Peyer's patch (tissue), 4 donors: ENCODE results near the gene CNTNAP5. TPM values are rescaled to one million over a fixed set of nuclear protein-coding genes. Genes with fewer than 3 reads are reported as not detected.

Experiments
- DNase-seq, 3 donors: peaks; one replicate each; pipeline ENCODE4 v3.0.0-alpha.2; 2017 to 2019
- H3K27ac ChIP-seq, 4 donors: fragments of 200-600 bp; sonication (generic); one replicate each; pipeline ENCODE4 v1.5.1; 2016 to 2019
- H3K27me3 ChIP-seq, 2 donors: fragments of 200-600 bp; sonication (generic); one replicate each; pipeline ENCODE4 v1.5.1; 2019
- H3K36me3 ChIP-seq, 3 donors: fragments of 200-600 bp; sonication (generic); one replicate each; pipeline ENCODE4 v1.5.1; 2016 to 2019
- H3K4me1 ChIP-seq, 4 donors: fragments of 200-600 bp; sonication (generic); one replicate each; pipeline ENCODE4 v1.5.1; 2016 to 2019
- H3K4me3 ChIP-seq, 4 donors: fragments of 200-600 bp; sonication (generic); 1 replicate in 3 of 4; 2 replicates in 1 of 4; pipeline ENCODE4 v1.5.1; 2016 to 2019; ENCODE audit warnings: mild to moderate bottlenecking in 1 of 4
- H3K9me3 ChIP-seq, 4 donors: fragments of 200-600 bp; sonication (generic); one replicate each; pipeline ENCODE4 v1.5.1; 2016 to 2019; ENCODE audit warnings: mild to moderate bottlenecking in 1 of 4
- POLR2A ChIP-seq, 2 donors: fragments of 450-650 bp; IDR thresholded peaks; one replicate each; pipeline ENCODE4 v1.5.1; 2017; ENCODE audit warnings: antibody characterized with exemption in 2 of 2, mild to moderate bottlenecking in 2 of 2, moderate library complexity in 2 of 2
- total RNA-seq, 4 donors: library from RNA; depleted of rRNA; stranded (reverse); fragments of >200 nt; gene quantifications; one replicate each; pipeline ENCODE4 v1.1.0, GENCODE V29; 2016
- TF ChIP-seq, protein P1 (sequence below), 6 experiments: fragments of 450-650 bp in 4 of 6; fragments of 200-600 bp in 2 of 6; sonication (generic) in 1 of 6; IDR thresholded peaks; one replicate each; pipeline ENCODE4 v1.5.1; 2017 to 2019; ENCODE audit warnings: antibody characterized with exemption in 6 of 6, mild to moderate bottlenecking in 3 of 6, moderate library complexity in 1 of 6

CNTNAP5 gene
- total RNA-seq, 4 donors from 2014 or later: not detected

DNA sequence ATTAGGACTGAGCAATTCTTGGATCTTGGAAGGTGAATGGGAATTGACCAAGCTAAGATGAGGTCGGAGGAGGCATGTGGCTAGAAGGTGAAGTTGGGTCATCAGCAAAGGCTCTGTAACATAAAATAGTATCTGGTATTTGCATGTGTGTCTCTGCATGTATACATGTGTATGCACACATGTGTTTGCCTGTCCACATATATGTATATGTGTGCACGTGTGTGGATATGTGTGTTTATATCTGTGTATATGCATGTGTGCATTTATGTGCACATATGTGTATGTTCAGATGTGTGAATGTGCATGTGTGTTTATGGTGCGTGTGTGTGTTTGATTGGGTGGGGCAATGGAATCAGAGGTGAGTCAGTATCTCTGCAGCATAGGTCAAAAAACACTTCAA lies 664.3 kb downstream of the CNTNAP5 start:
- no peak for DNase-seq
- TF ChIP-seq, protein P1, sequence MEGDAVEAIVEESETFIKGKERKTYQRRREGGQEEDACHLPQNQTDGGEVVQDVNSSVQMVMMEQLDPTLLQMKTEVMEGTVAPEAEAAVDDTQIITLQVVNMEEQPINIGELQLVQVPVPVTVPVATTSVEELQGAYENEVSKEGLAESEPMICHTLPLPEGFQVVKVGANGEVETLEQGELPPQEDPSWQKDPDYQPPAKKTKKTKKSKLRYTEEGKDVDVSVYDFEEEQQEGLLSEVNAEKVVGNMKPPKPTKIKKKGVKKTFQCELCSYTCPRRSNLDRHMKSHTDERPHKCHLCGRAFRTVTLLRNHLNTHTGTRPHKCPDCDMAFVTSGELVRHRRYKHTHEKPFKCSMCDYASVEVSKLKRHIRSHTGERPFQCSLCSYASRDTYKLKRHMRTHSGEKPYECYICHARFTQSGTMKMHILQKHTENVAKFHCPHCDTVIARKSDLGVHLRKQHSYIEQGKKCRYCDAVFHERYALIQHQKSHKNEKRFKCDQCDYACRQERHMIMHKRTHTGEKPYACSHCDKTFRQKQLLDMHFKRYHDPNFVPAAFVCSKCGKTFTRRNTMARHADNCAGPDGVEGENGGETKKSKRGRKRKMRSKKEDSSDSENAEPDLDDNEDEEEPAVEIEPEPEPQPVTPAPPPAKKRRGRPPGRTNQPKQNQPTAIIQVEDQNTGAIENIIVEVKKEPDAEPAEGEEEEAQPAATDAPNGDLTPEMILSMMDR (IDR thresholded peaks at IDR 0.05): no peak
- TF ChIP-seq POLR2A (IDR thresholded peaks at IDR 0.05): no peak
- H3K27ac ChIP-seq: no peak overlapping the region
- H3K9me3 ChIP-seq: peaks cover 0 to 4% (median 0%) of the 10 kb centered on the region in 4 donors
- no peaks in the 10 kb centered on the region for H3K27me3 ChIP-seq
- no peaks in the 10 kb centered on the region for H3K4me1 ChIP-seq
- H3K36me3 ChIP-seq: no peaks in the 10 kb centered on the region
- H3K4me3 ChIP-seq: no peak overlapping the region

DNA sequence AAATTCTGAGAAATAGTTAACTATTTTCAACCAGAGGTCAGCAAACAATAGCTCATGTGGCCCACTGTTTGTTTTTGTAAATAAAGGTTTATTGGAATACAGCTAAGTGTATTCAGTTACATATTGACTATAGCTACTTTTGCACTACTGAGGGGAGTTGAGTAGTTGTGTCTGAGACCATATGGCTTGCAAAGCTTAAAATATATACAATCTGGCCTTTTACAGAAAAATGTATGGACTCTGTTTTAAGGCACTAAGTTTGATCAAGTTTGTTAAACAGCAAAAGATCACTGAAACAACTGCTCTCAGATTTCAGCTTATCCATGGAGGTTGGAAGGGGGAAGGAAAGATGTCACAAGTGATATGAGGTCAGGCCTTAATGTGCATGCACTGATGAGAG lies 667.1 kb downstream of the CNTNAP5 start:
- Histone ChIP-seq H3K27me3 (no peaks in the 10 kb centered on the region), H3K9me3 (peaks cover 0 to 4% (median 0%) of the 10 kb centered on the region in 4 donors), H3K36me3 (no peaks in the 10 kb centered on the region), H3K4me1 (no peaks in the 10 kb centered on the region), H3K27ac (no peak overlapping the region), H3K4me3 (no peak overlapping the region)
- no peak for DNase-seq
- TF ChIP-seq, protein P1 (IDR thresholded peaks at IDR 0.05): no peak
- TF ChIP-seq POLR2A (IDR thresholded peaks at IDR 0.05): no peak

DNA sequence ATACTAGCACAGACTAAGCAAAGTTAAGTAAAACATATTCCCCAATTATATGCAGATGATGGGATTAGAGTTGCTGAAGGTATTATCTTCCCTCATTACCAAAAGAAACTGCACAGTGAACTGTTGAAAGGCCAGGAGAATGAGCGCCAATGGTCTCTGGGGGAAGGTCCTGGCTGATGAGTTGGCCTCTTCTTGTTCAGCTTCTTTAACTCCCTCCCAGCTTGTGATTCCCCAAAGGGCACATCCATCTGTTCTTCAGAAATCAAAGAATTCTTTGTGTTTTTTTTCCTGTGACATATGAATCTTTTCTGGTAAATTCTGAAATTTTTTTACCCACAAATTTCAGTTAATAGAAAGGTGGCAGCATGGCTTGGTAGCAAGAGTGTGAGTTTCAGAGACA lies 667.6 kb downstream of the CNTNAP5 start:
- Histone ChIP-seq H3K27me3 (no peaks in the 10 kb centered on the region), H3K4me3 (no peak overlapping the region), H3K4me1 (no peaks in the 10 kb centered on the region), H3K36me3 (no peaks in the 10 kb centered on the region), H3K9me3 (peaks cover 0 to 4% (median 0%) of the 10 kb centered on the region in 4 donors), H3K27ac (no peak overlapping the region)
- DNase-seq: no peak
- TF ChIP-seq POLR2A (IDR thresholded peaks at IDR 0.05): no peak
- TF ChIP-seq, protein P1 (IDR thresholded peaks at IDR 0.05): no peak

- H3K27ac ChIP-seq: no peak overlapping the region
- TF ChIP-seq POLR2A (IDR thresholded peaks at IDR 0.05): no peak
- TF ChIP-seq, protein P1 (IDR thresholded peaks at IDR 0.05): no peak
- peaks cover 0 to 4% (median 0%) of the 10 kb centered on the region in 4 donors for H3K9me3 ChIP-seq
- H3K36me3 ChIP-seq: no peaks in the 10 kb centered on the region
- no peak overlapping the region for H3K4me3 ChIP-seq
- DNase-seq: no peak
- no peaks in the 10 kb centered on the region for H3K27me3 ChIP-seq
- H3K4me1 ChIP-seq: no peaks in the 10 kb centered on the region
These were observed 668.1 kb downstream of the CNTNAP5 start for GRCh38 chr2:124693156-124693555.

DNA sequence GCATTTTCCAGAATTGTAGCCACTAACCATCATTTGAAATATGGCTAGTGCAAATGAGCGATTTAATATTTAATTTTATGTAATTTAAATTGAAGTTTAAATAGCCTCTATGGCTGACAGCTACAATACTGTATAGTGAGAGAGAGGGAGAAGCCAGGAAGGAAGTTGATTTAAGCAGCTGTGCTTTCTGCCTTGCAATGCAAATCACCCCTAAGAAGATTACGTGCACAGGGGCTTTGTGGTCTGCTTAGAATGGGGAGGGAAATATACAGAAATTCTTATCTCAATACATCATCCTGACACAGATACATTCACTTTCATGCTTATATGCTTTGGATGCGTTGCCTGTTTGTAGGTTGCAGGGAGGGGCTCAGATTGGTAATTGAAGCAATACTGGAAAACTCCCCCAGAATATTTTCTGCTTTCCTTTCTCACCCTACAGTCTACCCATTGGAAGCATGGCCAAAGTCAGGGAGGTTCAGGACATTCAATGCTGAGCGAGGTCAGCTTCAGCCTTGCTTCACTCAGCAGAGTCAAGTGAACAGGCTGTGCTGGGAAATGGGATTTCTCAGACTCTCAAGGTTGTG lies 674.0 kb downstream of the CNTNAP5 start:
- H3K36me3 ChIP-seq: no peaks in the 10 kb centered on the region
- no peaks in the 10 kb centered on the region for H3K27me3 ChIP-seq
- DNase-seq: no peak
- H3K9me3 ChIP-seq: no peaks in the 10 kb centered on the region
- TF ChIP-seq, protein P1 (IDR thresholded peaks at IDR 0.05): no peak
- TF ChIP-seq POLR2A (IDR thresholded peaks at IDR 0.05): no peak
- no peak overlapping the region for H3K27ac ChIP-seq
- H3K4me3 ChIP-seq: no peak overlapping the region
- H3K4me1 ChIP-seq: no peaks in the 10 kb centered on the region

GRCh38 chr2:124702777-124703176 lies 677.7 kb downstream of the CNTNAP5 start:
- no peak for DNase-seq
- Histone ChIP-seq H3K4me3 (no peak overlapping the region), H3K27ac (no peak overlapping the region), H3K9me3 (no peaks in the 10 kb centered on the region), H3K4me1 (no peaks in the 10 kb centered on the region), H3K27me3 (no peaks in the 10 kb centered on the region), H3K36me3 (no peaks in the 10 kb centered on the region)
- no peak for TF ChIP-seq POLR2A (IDR thresholded peaks at IDR 0.05)
- TF ChIP-seq, protein P1 (IDR thresholded peaks at IDR 0.05): no peak
